Trophoblast cell (in vitro differentiated cells and primary cell): Measurements from ENCODE around the gene IL18RAP.

Source experiments
- DNase-seq, 2 donors: peaks; one replicate each; pipeline ENCODE4 v3.0.0-alpha.2; 2016
- H2AFZ ChIP-seq: 2 replicates; pipeline ENCODE4 v1.6.1; 2013; ENCODE audit warnings: low read length, moderate library complexity, mild to moderate bottlenecking; ENCODE audit not compliant: insufficient read depth, poor library complexity
- H2AK5ac ChIP-seq: 2 replicates; pipeline ENCODE4 v1.6.1; 2013; ENCODE audit warnings: mild to moderate bottlenecking, low read length
- H2BK120ac ChIP-seq: 2 replicates; pipeline ENCODE4 v1.6.1; 2013; ENCODE audit warnings: low read length, mild to moderate bottlenecking, moderate library complexity; ENCODE audit not compliant: insufficient read depth, poor library complexity
- H2BK12ac ChIP-seq: 2 replicates; pipeline ENCODE4 v1.6.1; 2013; ENCODE audit warnings: mild to moderate bottlenecking, low read length, moderate library complexity
- H2BK5ac ChIP-seq: 2 replicates; pipeline ENCODE4 v1.6.1; 2013; ENCODE audit warnings: low read length, low read depth, moderate library complexity, mild to moderate bottlenecking; ENCODE audit not compliant: poor library complexity
- H3K14ac ChIP-seq: 2 replicates; pipeline ENCODE4 v1.6.1; 2013; ENCODE audit warnings: mild to moderate bottlenecking, low read length
- H3K18ac ChIP-seq: 2 replicates; pipeline ENCODE4 v1.6.1; 2013; ENCODE audit warnings: mild to moderate bottlenecking, low read length
- H3K23ac ChIP-seq: 2 replicates; pipeline ENCODE4 v1.6.1; 2013; ENCODE audit warnings: low read length
- H3K27ac ChIP-seq: 2 replicates; pipeline ENCODE4 v1.5.1; 2013; ENCODE audit warnings: low read depth, mild to moderate bottlenecking, inconsistent platforms, low read length, moderate library complexity
- H3K27me3 ChIP-seq: 2 replicates; pipeline ENCODE4 v1.6.1; 2013; ENCODE audit warnings: inconsistent platforms, mild to moderate bottlenecking, low read length, moderate library complexity; ENCODE audit not compliant: insufficient read depth
- H3K36me3 ChIP-seq, 2 experiments: 1 replicate in 1 of 2; 2 replicates in 1 of 2; pipeline ENCODE4 v1.6.1; 2013; ENCODE audit warnings: low read length in 2 of 2, mild to moderate bottlenecking in 2 of 2, moderate library complexity in 1 of 2; ENCODE audit not compliant: insufficient read depth in 2 of 2, control insufficient read depth in 1 of 2
- H3K4ac ChIP-seq: 2 replicates; pipeline ENCODE4 v1.6.1; 2013; ENCODE audit warnings: low read depth, mild to moderate bottlenecking, low read length, moderate library complexity
- H3K4me1 ChIP-seq, 2 experiments: 1 replicate in 1 of 2; 2 replicates in 1 of 2; pipeline ENCODE4 v1.6.1; 2013; ENCODE audit warnings: low read length in 2 of 2, mild to moderate bottlenecking in 2 of 2, moderate library complexity in 1 of 2; ENCODE audit not compliant: insufficient read depth in 2 of 2, control insufficient read depth in 1 of 2
- H3K4me2 ChIP-seq: 2 replicates; pipeline ENCODE4 v1.6.1; 2013; ENCODE audit warnings: inconsistent platforms, mild to moderate bottlenecking, low read length, moderate library complexity
- H3K4me3 ChIP-seq: 2 replicates; pipeline ENCODE4 v1.5.1; 2013; ENCODE audit warnings: mild to moderate bottlenecking, low read depth, low read length, inconsistent platforms
- H3K79me1 ChIP-seq: one replicate; pipeline ENCODE4 v1.6.1; 2013; ENCODE audit warnings: low read length
- H3K79me2 ChIP-seq: 2 replicates; pipeline ENCODE4 v1.6.1; 2013; ENCODE audit warnings: low read length, mild to moderate bottlenecking; ENCODE audit not compliant: control insufficient read depth, insufficient read depth, poor library complexity
- H3K9ac ChIP-seq: 2 replicates; pipeline ENCODE4 v1.6.1; 2013; ENCODE audit warnings: mild to moderate bottlenecking, low read length
- H3K9me3 ChIP-seq: 2 replicates; pipeline ENCODE4 v1.6.1; 2013; ENCODE audit warnings: low read depth, mild to moderate bottlenecking, control low read depth, inconsistent platforms, low read length; ENCODE audit not compliant: insufficient read depth
- H4K12ac ChIP-seq: 2 replicates; pipeline ENCODE4 v1.6.1; 2013; ENCODE audit warnings: low read depth, mild to moderate bottlenecking, low read length, moderate library complexity
- H4K8ac ChIP-seq: 2 replicates; pipeline ENCODE4 v1.6.1; 2013; ENCODE audit warnings: low read depth, mild to moderate bottlenecking, low read length, moderate library complexity
- H4K91ac ChIP-seq: one replicate; pipeline ENCODE4 v1.6.1; 2013; ENCODE audit warnings: low read depth, mild to moderate bottlenecking, low read length, moderate library complexity
- WGBS: extraction: QIAGEN DNeasy Blood & Tissue Kit; methylation state at CpG from one replicate; pipeline ENCODE4 v1.1.7; 2013; ENCODE audit warnings: missing lambda C conversion rate; ENCODE audit not compliant: insufficient read length, insufficient coverage; ENCODE audit errors: extremely low coverage; 5-methylcytosine and 5-hydroxymethylcytosine counted together

IL18RAP gene

DNA sequence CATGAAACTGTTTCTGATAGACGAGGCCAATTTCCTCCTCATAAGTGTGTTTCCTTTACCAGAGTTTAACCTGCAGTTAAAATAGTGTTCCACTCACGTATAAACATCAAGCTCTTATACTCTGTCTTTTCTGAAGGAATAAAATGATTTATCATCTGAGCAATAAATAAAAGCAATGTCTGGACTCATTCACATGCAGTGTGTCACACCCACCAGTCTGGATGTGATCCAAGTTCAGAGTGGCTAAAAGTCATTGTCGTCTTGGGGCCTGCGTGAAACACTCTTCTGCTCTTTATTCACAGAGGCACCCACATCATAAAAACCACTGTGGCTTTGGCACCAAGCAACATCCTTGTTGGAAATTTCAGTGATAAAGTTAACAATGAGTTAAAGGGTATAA is 30.5 kb downstream of the IL18RAP start:
- H4K8ac ChIP-seq = no peak overlapping the region
- no peak overlapping the region for H3K23ac ChIP-seq
- H3K4me1 ChIP-seq = no peaks in the 10 kb centered on the region
- H4K91ac ChIP-seq = no peak overlapping the region
- no peaks in the 10 kb centered on the region for H3K36me3 ChIP-seq
- H2BK12ac ChIP-seq = no peak overlapping the region
- no peak overlapping the region for H3K4me2 ChIP-seq
- no peaks in the 10 kb centered on the region for H3K79me2 ChIP-seq
- no peak overlapping the region for H2BK120ac ChIP-seq
- no CpG with 5 or more reads among the region's 4 CpGs for WGBS
- no peak overlapping the region for H2AFZ ChIP-seq
- no peak overlapping the region for H3K27ac ChIP-seq
- H2AK5ac ChIP-seq = no peak overlapping the region
- H3K27me3 ChIP-seq = no peaks in the 10 kb centered on the region
- H3K4me3 ChIP-seq = no peak overlapping the region
- H4K12ac ChIP-seq = no peak overlapping the region
- no peak overlapping the region for H3K14ac ChIP-seq
- H3K9ac ChIP-seq = no peak overlapping the region
- H3K4ac ChIP-seq = no peak overlapping the region
- no peak overlapping the region for H3K18ac ChIP-seq
- no peaks in the 10 kb centered on the region for H3K9me3 ChIP-seq
- no peak overlapping the region for H2BK5ac ChIP-seq
- no peaks in the 10 kb centered on the region for H3K79me1 ChIP-seq
- DNase-seq = no peak

- no peak overlapping the region for H2BK120ac ChIP-seq
Observed at GRCh38 chr2:102455061-102455670, 32.2 kb downstream of the IL18RAP start.

GRCh38 chr2:102460467-102460866 is 37.5 kb downstream of the IL18RAP start:
- Histone ChIP-seq H3K9ac (no peak overlapping the region), H2BK12ac (no peak overlapping the region)
- WGBS = no CpG with 5 or more reads among the region's 1 CpG

More at GRCh38 chr2:102455061-102455670, 32.2 kb downstream of the IL18RAP start:
- Histone ChIP-seq H3K23ac (no peak overlapping the region), H3K9me3 (no peaks in the 10 kb centered on the region), H3K27me3 (no peaks in the 10 kb centered on the region), H3K36me3 (no peaks in the 10 kb centered on the region), H3K9ac (no peak overlapping the region), H3K18ac (no peak overlapping the region), H2AK5ac (no peak overlapping the region), H4K91ac (no peak overlapping the region), H3K79me1 (no peaks in the 10 kb centered on the region), H4K12ac (no peak overlapping the region), H3K4ac (no peak overlapping the region), H3K27ac (no peak overlapping the region), H3K4me2 (no peak overlapping the region), H3K14ac (no peak overlapping the region), H3K4me3 (no peak overlapping the region), H3K4me1 (no peaks in the 10 kb centered on the region), H2BK12ac (no peak overlapping the region), H2AFZ (no peak overlapping the region), H3K79me2 (no peaks in the 10 kb centered on the region), H4K8ac (no peak overlapping the region), H2BK5ac (no peak overlapping the region)
- WGBS = no CpG with 5 or more reads among the region's 2 CpGs
- no peak for DNase-seq

GRCh38 chr2:102461188-102461587 is 38.2 kb downstream of the IL18RAP start:
- Histone ChIP-seq H3K36me3 (no peaks in the 10 kb centered on the region), H4K12ac (no peak overlapping the region), H3K14ac (no peak overlapping the region), H3K79me2 (no peaks in the 10 kb centered on the region), H3K4me2 (no peak overlapping the region), H4K8ac (no peak overlapping the region), H3K23ac (no peak overlapping the region), H3K9me3 (no peaks in the 10 kb centered on the region), H3K4me3 (no peak overlapping the region), H3K4me1 (no peaks in the 10 kb centered on the region), H3K27ac (no peak overlapping the region), H3K79me1 (no peaks in the 10 kb centered on the region), H4K91ac (no peak overlapping the region), H3K4ac (no peak overlapping the region), H3K27me3 (no peaks in the 10 kb centered on the region), H3K9ac (no peak overlapping the region), H2BK5ac (no peak overlapping the region), H2AK5ac (no peak overlapping the region), H2BK12ac (no peak overlapping the region), H3K18ac (no peak overlapping the region), H2BK120ac (no peak overlapping the region), H2AFZ (no peak overlapping the region)
- DNase-seq = no peak
- no CpG with 5 or more reads among the region's 6 CpGs for WGBS

More at GRCh38 chr2:102460467-102460866, 37.5 kb downstream of the IL18RAP start:
- no peak overlapping the region for H2AK5ac ChIP-seq
- no peaks in the 10 kb centered on the region for H3K9me3 ChIP-seq
- H3K27ac ChIP-seq = no peak overlapping the region
- DNase-seq = no peak
- no peak overlapping the region for H2BK5ac ChIP-seq
- H3K18ac ChIP-seq = no peak overlapping the region
- no peaks in the 10 kb centered on the region for H3K27me3 ChIP-seq
- H3K14ac ChIP-seq = no peak overlapping the region
- H2BK120ac ChIP-seq = no peak overlapping the region
- H3K79me1 ChIP-seq = no peaks in the 10 kb centered on the region
- H3K79me2 ChIP-seq = no peaks in the 10 kb centered on the region
- H3K23ac ChIP-seq = no peak overlapping the region
- H2AFZ ChIP-seq = no peak overlapping the region
- no peak overlapping the region for H3K4me3 ChIP-seq
- H3K4me1 ChIP-seq = no peaks in the 10 kb centered on the region
- no peaks in the 10 kb centered on the region for H3K36me3 ChIP-seq
- H4K12ac ChIP-seq = no peak overlapping the region
- no peak overlapping the region for H4K8ac ChIP-seq
- no peak overlapping the region for H4K91ac ChIP-seq
- H3K4ac ChIP-seq = no peak overlapping the region
- H3K4me2 ChIP-seq = no peak overlapping the region
